ENCODE results near the gene ALPL.

Gene ALPL

GRCh38 chr1:21489146-21489545 is 20.1 kb upstream of the ALPL start:
- Histone ChIP-seq H3K4me3 (ENCODE audit: low read depth, low read length) (no peak overlapping the region), H3K9me3 (ENCODE audit: severe bottlenecking) (peaks cover 2% of the 10 kb centered on the region), H3K36me3 (no peaks in the 10 kb centered on the region), H3K27ac (no peak overlapping the region), H3K27me3 (ENCODE audit: insufficient read depth, low read depth, severe bottlenecking) (no peaks in the 10 kb centered on the region)
- DNase-seq = no peak
- no peak for TF ChIP-seq CTCF (IDR thresholded peaks at IDR 0.05; ENCODE audit: low read depth, low read length)

- peak; percentile 76 for TF ChIP-seq CTCF (IDR thresholded peaks at IDR 0.05; ENCODE audit: low read depth, low read length)
- DNase-seq = peak; percentile 55
- no peaks in the 10 kb centered on the region for H3K27me3 ChIP-seq (ENCODE audit: insufficient read depth, low read depth, severe bottlenecking)
- H3K27ac ChIP-seq = no peak overlapping the region
- no peaks in the 10 kb centered on the region for H3K36me3 ChIP-seq
- H3K9me3 ChIP-seq (ENCODE audit: severe bottlenecking) = peaks cover 2% of the 10 kb centered on the region
- no peak overlapping the region for H3K4me3 ChIP-seq (ENCODE audit: low read depth, low read length)
Observed at GRCh38 chr1:21490774-21491487, 18.3 kb upstream of the ALPL start.

GRCh38 chr1:21491488-21492355 is 17.5 kb upstream of the ALPL start:
- no peaks in the 10 kb centered on the region for H3K36me3 ChIP-seq
- H3K27ac ChIP-seq = no peak overlapping the region
- DNase-seq = no peak
- peaks cover 2% of the 10 kb centered on the region for H3K9me3 ChIP-seq (ENCODE audit: severe bottlenecking)
- H3K4me3 ChIP-seq (ENCODE audit: low read depth, low read length) = no peak overlapping the region
- H3K27me3 ChIP-seq (ENCODE audit: insufficient read depth, low read depth, severe bottlenecking) = no peaks in the 10 kb centered on the region
- TF ChIP-seq CTCF (IDR thresholded peaks at IDR 0.05; ENCODE audit: low read depth, low read length) = no peak

- no peak for TF ChIP-seq CTCF (IDR thresholded peaks at IDR 0.05; ENCODE audit: low read depth, low read length)
- Histone ChIP-seq H3K27ac (no peak overlapping the region), H3K27me3 (ENCODE audit: insufficient read depth, low read depth, severe bottlenecking) (no peaks in the 10 kb centered on the region), H3K4me3 (ENCODE audit: low read depth, low read length) (no peak overlapping the region), H3K9me3 (ENCODE audit: severe bottlenecking) (peaks cover 2% of the 10 kb centered on the region), H3K36me3 (no peaks in the 10 kb centered on the region)
- no peak for DNase-seq
Observed at GRCh38 chr1:21492356-21492625, 16.9 kb upstream of the ALPL start.

- Histone ChIP-seq H3K27ac (no peak overlapping the region), H3K36me3 (no peaks in the 10 kb centered on the region), H3K9me3 (ENCODE audit: severe bottlenecking) (no peaks in the 10 kb centered on the region), H3K4me3 (ENCODE audit: low read depth, low read length) (no peak overlapping the region), H3K27me3 (ENCODE audit: insufficient read depth, low read depth, severe bottlenecking) (no peaks in the 10 kb centered on the region)
- TF ChIP-seq CTCF (IDR thresholded peaks at IDR 0.05; ENCODE audit: low read depth, low read length) = no peak
- no peak for DNase-seq
Observed at GRCh38 chr1:21494196-21494595, 15.0 kb upstream of the ALPL start.
